SH-SY5Y (cell line): ENCODE measurements around the gene FBXO46.

Source experiments
- GATA2 ChIP-seq: IDR thresholded peaks from 2 replicates; pipeline ENCODE4 v1.6.1; 2011; ENCODE audit warnings: mild to moderate bottlenecking, low read depth, low read length
- GATA3 ChIP-seq: IDR thresholded peaks from 2 replicates; pipeline ENCODE4 v1.6.1; 2011; ENCODE audit warnings: low read depth, mild to moderate bottlenecking, low read length, moderate library complexity

Gene FBXO46

GRCh38 chr19:45687599-45687998 is 43.1 kb downstream of the FBXO46 start:
- no peak for TF ChIP-seq GATA2
- no peak for TF ChIP-seq GATA3

- no peak for TF ChIP-seq GATA2
- TF ChIP-seq GATA3, result no peak
Observed at GRCh38 chr19:45682908-45683307, 47.8 kb downstream of the FBXO46 start.

GRCh38 chr19:45682117-45682516 is 48.6 kb downstream of the FBXO46 start:
- TF ChIP-seq GATA3 (no peak), GATA2 (no peak)

GRCh38 chr19:45681391-45682015 is 49.2 kb downstream of the FBXO46 start:
- TF ChIP-seq GATA3 (no peak), GATA2 (no peak)

- TF ChIP-seq GATA2 (no peak), GATA3 (no peak)
Observed at GRCh38 chr19:45677351-45678230, 53.1 kb downstream of the FBXO46 start.

- TF ChIP-seq GATA2, result no peak
- no peak for TF ChIP-seq GATA3
Observed at GRCh38 chr19:45676851-45677263, 53.8 kb downstream of the FBXO46 start.

- no peak for TF ChIP-seq GATA3
Observed at GRCh38 chr19:45674946-45675345, 55.8 kb downstream of the FBXO46 start.

- TF ChIP-seq GATA3 (no peak), GATA2 (no peak)
Observed at GRCh38 chr19:45670670-45671453, 59.8 kb downstream of the FBXO46 start.

GRCh38 chr19:45668342-45668871 is 62.3 kb downstream of the FBXO46 start:
- TF ChIP-seq GATA3 (no peak), GATA2 (no peak)

- TF ChIP-seq GATA3 (no peak), GATA2 (no peak)
Observed at GRCh38 chr19:45667620-45668341, 62.9 kb downstream of the FBXO46 start, which contains the start of gene GIPR. TSS of gene GIPR (plus strand) at chr19:45668221. CDS start at chr19:45669521, 1,300 bp downstream.

- TF ChIP-seq GATA2, result no peak
- TF ChIP-seq GATA3, result no peak
Observed at GRCh38 chr19:45664575-45664974, 66.1 kb downstream of the FBXO46 start.

- no peak for TF ChIP-seq GATA3
- TF ChIP-seq GATA2, result no peak
Observed at GRCh38 chr19:45663800-45664199, 66.9 kb downstream of the FBXO46 start.

GRCh38 chr19:45660636-45661035 is 70.1 kb downstream of the FBXO46 start:
- TF ChIP-seq GATA2 (no peak), GATA3 (no peak)
